IMR-90 (cell line): Measurements from ENCODE around the gene PRSS8. TPM values are rescaled to one million over a fixed set of nuclear protein-coding genes. Genes with fewer than 3 reads are reported as not detected.

ENCODE experiments used
- ATAC-seq: fragments of 200-7000 bp; cut with Tn5 transposase; 2 replicates; pipeline ENCODE4 v1.9.1; 2020; ENCODE audit warnings: low read depth, mild to moderate bottlenecking, moderate library complexity
- BruUV-seq: library from RNA; stranded (reverse); fragments of 400-500 nt; replicated peaks from 2 replicates; lab custom pipeline; 2021; lab: Mats Ljungman, UMichigan
- CTCF ChIA-PET: fragments of 300-600 bp; formaldehyde crosslinking; extraction: SDS; loops from one replicate; lab custom pipeline; 2021; ENCODE audit warnings: antibody characterized with exemption; lab: Yijun Ruan, JAX
- POLR2A ChIA-PET: fragments of 300-600 bp; sonication (Branson Sonifier 250); formaldehyde crosslinking; loops from one replicate; lab custom pipeline; 2022; ENCODE audit warnings: antibody characterized with exemption; ENCODE audit not compliant: unreplicated experiment; lab: Charles Lee
- DNase-seq: peaks from one replicate; pipeline ENCODE4 v3.0.0; 2013
- H2AFZ ChIP-seq: replicated peaks from 2 replicates; pipeline ENCODE3; 2013; ENCODE audit warnings: low read length, mild to moderate bottlenecking; ENCODE audit not compliant: poor library complexity
- H2AK5ac ChIP-seq: 2 replicates; pipeline ENCODE4 v1.6.1; 2013; ENCODE audit warnings: low read depth, low read length, inconsistent platforms
- H2AK9ac ChIP-seq: replicated peaks from 2 replicates; pipeline ENCODE3; 2013; ENCODE audit warnings: mild to moderate bottlenecking, low read depth, low read length, moderate library complexity; ENCODE audit not compliant: poor library complexity
- H2BK120ac ChIP-seq: 2 replicates; pipeline ENCODE4 v1.6.1; 2013; ENCODE audit warnings: low read depth, low read length, inconsistent platforms
- H2BK15ac ChIP-seq: 3 replicates; pipeline ENCODE4 v1.6.1; 2013; ENCODE audit warnings: low read depth, low read length, inconsistent platforms
- H2BK20ac ChIP-seq: 2 replicates; pipeline ENCODE4 v1.6.1; 2013; ENCODE audit warnings: low read depth, mild to moderate bottlenecking, inconsistent platforms, low read length, moderate library complexity
- H2BK5ac ChIP-seq: 2 replicates; pipeline ENCODE4 v1.6.1; 2013; ENCODE audit warnings: mild to moderate bottlenecking, low read depth, low read length, inconsistent platforms; ENCODE audit not compliant: poor library complexity, severe bottlenecking
- H3K14ac ChIP-seq: replicated peaks from 2 replicates; pipeline ENCODE4 v1.6.1; 2013; ENCODE audit warnings: low read depth, low read length, inconsistent platforms
- H3K18ac ChIP-seq: 2 replicates; pipeline ENCODE4 v1.6.1; 2013; ENCODE audit warnings: low read depth, low read length, control low read depth
- H3K23ac ChIP-seq: 2 replicates; pipeline ENCODE4 v1.6.1; 2013; ENCODE audit warnings: low read depth, low read length, inconsistent platforms
- H3K27ac ChIP-seq: 2 replicates; pipeline ENCODE4 v1.5.1; 2013; ENCODE audit warnings: mild to moderate bottlenecking, control low read depth, low read length; ENCODE audit not compliant: insufficient read depth
- H3K27me3 ChIP-seq: 2 replicates; pipeline ENCODE4 v1.6.1; 2013; ENCODE audit warnings: low read length; ENCODE audit not compliant: control insufficient read depth, insufficient read depth
- H3K36me3 ChIP-seq: 2 replicates; pipeline ENCODE4 v1.6.1; 2013; ENCODE audit warnings: low read length, mixed read lengths; ENCODE audit not compliant: control insufficient read depth, insufficient read depth
- H3K4ac ChIP-seq: 2 replicates; pipeline ENCODE4 v1.6.1; 2013; ENCODE audit warnings: low read depth, low read length, inconsistent platforms
- H3K4me1 ChIP-seq: 2 replicates; pipeline ENCODE4 v1.6.1; 2013; ENCODE audit warnings: low read length, mixed read lengths; ENCODE audit not compliant: control insufficient read depth, insufficient read depth
- H3K4me2 ChIP-seq: 2 replicates; pipeline ENCODE4 v1.6.1; 2013; ENCODE audit warnings: low read depth, mild to moderate bottlenecking, control low read depth, low read length, moderate library complexity
- H3K4me3 ChIP-seq: 2 replicates; pipeline ENCODE4 v1.5.1; 2013; ENCODE audit warnings: low read depth, mild to moderate bottlenecking, control low read depth, low read length, moderate library complexity; ENCODE audit not compliant: insufficient read depth
- H3K56ac ChIP-seq: 2 replicates; pipeline ENCODE4 v1.6.1; 2013; ENCODE audit warnings: low read length, inconsistent platforms; ENCODE audit not compliant: insufficient read depth; ENCODE audit errors: extremely low read depth
- H3K79me1 ChIP-seq, 2 experiments: 2 replicates each; pipeline ENCODE4 v1.6.1; 2013; ENCODE audit warnings: low read length in 2 of 2, inconsistent platforms in 1 of 2, low read depth in 1 of 2
- H3K9ac ChIP-seq: 2 replicates; pipeline ENCODE4 v1.6.1; 2013; ENCODE audit warnings: low read depth, low read length, control low read depth
- H3K9me1 ChIP-seq: 2 replicates; pipeline ENCODE4 v1.6.1; 2013; ENCODE audit warnings: low read length, inconsistent platforms; ENCODE audit not compliant: insufficient read depth
- H3K9me3 ChIP-seq: 2 replicates; pipeline ENCODE4 v1.6.1; 2013; ENCODE audit warnings: low read length; ENCODE audit not compliant: control insufficient read depth, insufficient read depth
- H4K20me1 ChIP-seq: 2 replicates; pipeline ENCODE4 v1.6.1; 2013; ENCODE audit warnings: low read length, inconsistent platforms; ENCODE audit not compliant: insufficient read depth
- H4K5ac ChIP-seq: 2 replicates; pipeline ENCODE4 v1.6.1; 2013; ENCODE audit warnings: mild to moderate bottlenecking, low read depth, low read length, control low read depth
- H4K8ac ChIP-seq, 2 experiments: 2 replicates each; pipeline ENCODE4 v1.6.1; 2013; ENCODE audit warnings: low read depth in 2 of 2, low read length in 2 of 2, control low read depth in 1 of 2, inconsistent platforms in 1 of 2
- H4K91ac ChIP-seq: 2 replicates; pipeline ENCODE4 v1.6.1; 2013; ENCODE audit warnings: low read depth, low read length, inconsistent platforms; ENCODE audit not compliant: insufficient read depth
- CEBPB ChIP-seq: IDR thresholded peaks from 2 replicates; pipeline ENCODE4 v1.6.1; 2012; ENCODE audit warnings: low read depth, low read length, improper control_type of control experiment
- CHD1 ChIP-seq: IDR thresholded peaks from 2 replicates; pipeline ENCODE4 v1.6.1; 2012; ENCODE audit warnings: low read depth, low read length, improper control_type of control experiment
- WGBS, 2 experiments: methylation state at CpG; one replicate each; pipeline versions ENCODE4 v1.1.5 to v1.1.7; 2013; ENCODE audit warnings: missing lambda C conversion rate in 2 of 2; ENCODE audit not compliant: insufficient read length in 1 of 2; ENCODE audit errors: extremely low coverage in 2 of 2; 5-methylcytosine and 5-hydroxymethylcytosine counted together
- dilution Hi-C: fragments of 300-500 bp; cut with HindIII; formaldehyde crosslinking; loops from one replicate; pipeline ENCODE4 v1.14.3; 2018; ENCODE audit warnings: low sequenced_read_pairs; ENCODE audit not compliant: unreplicated experiment
- in situ Hi-C: fragments of 300-500 bp; cut with MboI; formaldehyde crosslinking; loops from 3 replicates; pipeline ENCODE4 v1.14.3; 2019; ENCODE audit warnings: low sequenced_read_pairs, inconsistent platforms, mixed read lengths
- intact Hi-C: fragments of 100-400 bp; cut with micrococcal nuclease; formaldehyde crosslinking; loops from 2 replicates; pipeline ENCODE4 v1.10.0; 2022
- polyA plus RNA-seq, 3 experiments: library from polyadenylated mRNA; depleted of rRNA; stranded (reverse); fragments of >200 nt; gene quantifications; 2 replicates each; pipeline ENCODE4 v1.2.3, GENCODE V29; 2012; ENCODE audit warnings: low replicate concordance in 1 of 3
- total RNA-seq: library from RNA; depleted of rRNA; stranded (reverse); fragments of >200 nt; gene quantifications from 2 replicates; pipeline ENCODE4 v1.2.3, GENCODE V29; 2012

The PRSS8 gene
- total and polyA plus RNA-seq, 2 of the 4 experiments (the other 2 are of a cell fraction), result not detected

DNA sequence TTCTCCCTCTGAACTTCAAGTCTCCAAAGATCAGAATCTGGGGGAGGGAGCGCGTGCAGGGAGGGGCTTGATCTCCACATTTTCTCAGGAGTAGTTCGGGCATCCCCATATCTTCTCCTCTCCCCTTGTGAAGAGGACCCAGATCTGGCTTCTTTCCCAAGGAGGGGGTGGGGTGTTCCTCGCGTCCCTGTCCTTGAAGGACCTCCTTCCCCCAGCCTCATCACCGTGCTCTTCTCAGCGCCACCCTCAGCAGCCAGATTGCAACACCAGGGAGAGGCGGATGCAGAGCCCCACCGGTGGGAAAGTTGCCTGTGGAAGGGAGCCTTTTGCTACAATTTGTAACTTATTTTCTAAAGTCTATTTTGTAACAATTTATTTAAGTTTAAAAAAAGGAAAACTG, 52.4 kb downstream of the PRSS8 start:
- Histone ChIP-seq H3K27me3 (no peaks in the 10 kb centered on the region), H3K56ac (no peak overlapping the region), H3K4ac (no peak overlapping the region), H3K23ac (no peak overlapping the region), H3K18ac (no peak overlapping the region), H3K4me3 (no peak overlapping the region), H3K14ac (no peak overlapping the region), H4K8ac (no peak overlapping the region), H3K4me2 (no peak overlapping the region), H2BK20ac (no peak overlapping the region), H2BK15ac (no peak overlapping the region), H2BK120ac (no peak overlapping the region), H2AFZ (no peak overlapping the region), H2BK5ac (no peak overlapping the region), H3K9me3 (no peaks in the 10 kb centered on the region), H3K36me3 (peaks cover 73% of the 10 kb centered on the region), H4K20me1 (peaks cover 21% of the 10 kb centered on the region), H3K4me1 (no peaks in the 10 kb centered on the region), H3K9ac (no peak overlapping the region), H3K9me1 (peaks cover 3% of the 10 kb centered on the region; the same call in 1 of the 2 replicates), H3K27ac (no peak overlapping the region), H4K91ac (no peak overlapping the region), H2AK9ac (no peak overlapping the region), H3K79me1 (peaks cover 14 to 46% of the 10 kb centered on the region in 2 experiments), H4K5ac (no peak overlapping the region), H2AK5ac (no peak overlapping the region)
- ChIA-PET CTCF (no interaction called here), POLR2A (no interaction called here)
- no CpG with 5 or more reads among the region's 9 CpGs for WGBS, 2 experiments
- ATAC-seq (no peak), DNase-seq (no peak)
- dilution Hi-C loops, result no loop called here
- BruUV-seq, result no TSS peak
- intact Hi-C loops, result no loop called here
- TF ChIP-seq CHD1, result no peak
- TF ChIP-seq CEBPB, result peak; percentile 3; the same call in 1 of the 2 replicates
- in situ Hi-C loops, result loop anchor here (10.0 kb wide), 1 partner anchor 98 kb away; the partner anchor contains the start of gene HSD3B7
